ENCODE measurements around the gene THRB.

DNA sequence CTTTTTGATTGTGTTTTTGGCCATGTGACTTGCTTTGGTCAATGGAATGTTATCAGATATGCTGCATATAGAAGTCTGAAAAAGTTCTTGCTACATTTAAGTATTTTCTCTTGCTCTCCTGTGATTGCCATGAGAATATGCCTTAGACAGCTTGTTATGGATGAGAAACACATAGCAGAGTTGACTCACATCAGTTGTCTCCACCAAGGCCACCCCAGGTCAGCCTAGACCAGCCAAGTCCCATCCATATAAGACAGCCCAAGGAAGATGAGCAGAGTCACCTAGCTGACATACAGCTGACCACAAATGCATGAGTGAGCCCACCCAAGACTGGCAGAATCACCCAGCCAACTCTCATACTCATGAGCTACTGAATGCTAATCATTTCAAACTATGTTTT lies 153.0 kb downstream of the THRB start:
- TF ChIP-seq POLR2AphosphoS5 (IDR thresholded peaks at IDR 0.05; ENCODE audit: borderline replicate concordance, low read depth, low read length) (no peak), EZH2 (IDR thresholded peaks at IDR 0.05) (no peak)
